Stimulated activated CD4-positive, alpha-beta T cell treated with anti-CD3 and anti-CD28 coated beads, Interleukin-1b, Interleukin-23, amount 100 ng/mL, for 24 hours (primary cell): Measurements from ENCODE around the gene ZNF398.
"Not testable (repeated sequence)": the region's sequence is repeated elsewhere in the genome, so short reads cannot be mapped to it uniquely, and the experiment has no call there.

Experiments used
- DNase-seq, 4 experiments: peaks; one replicate each; pipeline ENCODE4 v3.0.0-alpha.2; 2020; ENCODE audit warnings: low read depth in 4 of 4, low spot score in 1 of 4

Gene ZNF398

GRCh38 chr7:149223761-149224160, 76.5 kb downstream of the ZNF398 start:
- DNase-seq: no peak

DNA sequence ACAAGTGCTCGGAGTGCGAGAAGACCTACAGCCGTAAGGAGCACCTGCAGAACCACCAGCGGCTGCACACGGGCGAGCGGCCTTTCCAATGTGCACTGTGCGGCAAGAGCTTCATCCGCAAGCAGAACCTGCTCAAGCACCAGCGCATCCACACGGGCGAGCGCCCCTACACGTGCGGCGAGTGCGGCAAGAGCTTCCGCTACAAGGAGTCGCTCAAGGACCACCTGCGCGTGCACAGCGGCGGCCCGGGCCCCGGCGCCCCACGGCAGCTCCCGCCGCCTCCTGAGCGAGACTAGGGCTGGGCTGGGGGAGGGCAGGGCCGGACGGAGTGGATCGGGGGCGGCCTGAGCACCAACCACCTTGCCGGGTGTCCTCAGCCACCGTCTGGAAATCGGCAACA, 77.1 kb downstream of the ZNF398 start:
- no peak for DNase-seq

GRCh38 chr7:149225106-149225505, 77.9 kb downstream of the ZNF398 start:
- no peak for DNase-seq

DNA sequence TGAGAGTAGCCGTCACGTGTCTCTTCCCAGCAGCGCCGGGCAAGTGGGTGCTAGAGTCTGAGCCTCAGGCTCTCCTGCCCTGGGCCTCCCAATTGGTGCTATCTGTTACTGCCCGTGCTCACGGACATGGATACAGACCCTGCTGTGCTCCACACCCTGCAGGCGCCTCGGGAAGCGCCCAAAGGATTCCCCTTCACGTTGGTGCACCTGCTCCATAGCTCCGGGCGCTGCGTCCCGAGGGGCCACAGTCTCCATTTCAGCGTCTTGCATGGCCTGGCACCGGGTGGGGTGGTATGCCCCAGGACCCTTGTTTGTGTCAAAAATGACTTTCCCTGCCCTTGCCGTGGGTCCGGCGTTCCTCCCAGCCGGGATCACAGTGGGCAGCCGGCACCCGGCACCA, 78.4 kb downstream of the ZNF398 start:
- DNase-seq: no peak

GRCh38 chr7:149226366-149226765, 79.1 kb downstream of the ZNF398 start:
- DNase-seq: not testable (repeated sequence)

DNA sequence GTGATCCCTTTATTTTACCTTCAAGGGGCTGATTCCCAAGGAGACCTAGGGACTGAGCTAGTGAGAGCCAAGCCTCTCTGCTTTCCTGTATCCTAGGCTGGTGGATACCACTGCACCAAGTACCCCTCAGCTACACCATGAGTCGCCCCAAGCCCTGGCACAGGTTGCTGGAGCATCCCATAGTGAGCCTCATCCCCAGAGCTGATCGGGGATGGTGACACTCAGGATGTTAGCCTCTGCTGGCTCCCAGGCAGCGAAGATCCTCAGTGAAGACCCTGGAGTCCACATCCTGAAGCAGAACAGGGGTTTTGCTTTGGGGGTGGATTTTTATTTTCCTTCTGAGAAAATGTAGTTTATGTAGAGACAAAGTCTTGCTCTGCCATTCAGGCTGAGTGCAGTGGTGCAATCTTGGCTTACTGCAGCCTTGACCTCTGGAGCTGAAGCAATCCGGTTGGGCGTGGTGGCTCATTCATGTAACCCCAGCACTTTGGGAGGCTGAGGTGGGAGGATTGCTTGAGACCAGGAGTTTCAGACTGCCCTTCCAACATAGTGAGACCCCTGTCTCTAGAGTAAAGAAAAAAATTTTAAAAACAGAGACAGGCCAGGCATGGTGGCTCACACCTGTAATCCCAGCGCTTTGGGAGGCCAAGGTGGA, 79.7 kb downstream of the ZNF398 start:
- DNase-seq: no peak

GRCh38 chr7:149228831-149229471, 81.7 kb downstream of the ZNF398 start:
- DNase-seq: no peak

GRCh38 chr7:149229526-149229925, 82.3 kb downstream of the ZNF398 start:
- DNase-seq: no peak

- no peak for DNase-seq
Measured at GRCh38 chr7:149232362-149232761, 85.1 kb downstream of the ZNF398 start.
